HG02840 (cell line): ENCODE results near the gene RNU6-1.

Source experiments
- ATAC-seq: cut with Tn5 transposase; IDR thresholded peaks from one replicate; pipeline ENCODE4 v1.9.1; 2021; ENCODE audit warnings: mild to moderate bottlenecking, moderate library complexity, moderate number of reproducible peaks; ENCODE audit not compliant: unreplicated experiment, low FRiP score

Gene RNU6-1

DNA sequence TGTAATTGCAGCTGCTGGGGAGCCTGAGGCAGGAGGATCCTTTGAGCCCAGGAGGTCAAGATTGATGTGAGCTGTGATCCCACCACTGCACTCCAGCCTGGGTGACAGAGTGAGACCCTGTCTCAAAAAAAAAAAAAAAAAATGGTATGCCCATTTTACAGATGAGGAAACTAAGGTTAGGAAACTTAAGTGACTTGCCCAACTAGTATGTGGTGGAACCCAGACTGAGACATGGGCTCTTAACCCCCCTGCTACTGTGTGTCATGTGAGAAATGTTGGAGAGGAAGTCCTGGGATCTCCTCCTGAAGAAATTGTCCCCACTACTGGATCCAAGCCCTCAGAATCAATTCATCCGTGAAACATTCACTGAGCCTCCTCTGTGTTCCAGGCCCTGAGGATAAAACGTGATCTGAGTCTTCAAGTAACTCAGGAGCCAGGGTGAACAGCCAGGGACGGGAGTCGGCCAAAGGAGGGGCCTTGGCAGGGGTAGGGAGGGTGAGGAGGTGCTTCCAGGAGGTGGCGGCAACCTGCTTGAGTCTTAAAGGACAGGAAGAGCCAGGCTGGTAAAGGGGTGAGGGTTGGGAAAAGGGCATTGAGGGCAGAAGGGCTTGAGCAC, 19.6 kb upstream of the RNU6-1 start:
- no peak for ATAC-seq

DNA sequence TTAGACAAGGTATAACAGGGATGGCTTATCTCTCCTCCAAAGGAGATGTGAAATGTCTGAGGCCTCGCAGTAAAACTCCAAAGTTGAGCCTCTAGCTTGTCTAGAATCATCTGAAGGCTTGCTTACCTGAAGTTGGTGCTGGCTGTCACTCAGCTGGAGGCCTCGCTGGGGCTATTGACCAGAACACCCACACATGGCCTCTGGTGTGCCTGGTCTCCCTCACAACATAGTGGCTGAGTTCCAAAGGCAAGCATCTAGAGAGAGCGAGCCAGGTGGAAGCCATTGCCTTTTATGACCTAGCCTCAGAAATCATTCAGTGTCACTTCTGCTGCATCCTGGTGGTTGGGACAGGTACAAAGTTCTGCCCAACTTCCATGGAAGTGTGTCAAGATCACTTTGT, 17.4 kb upstream of the RNU6-1 start:
- no peak for ATAC-seq

DNA sequence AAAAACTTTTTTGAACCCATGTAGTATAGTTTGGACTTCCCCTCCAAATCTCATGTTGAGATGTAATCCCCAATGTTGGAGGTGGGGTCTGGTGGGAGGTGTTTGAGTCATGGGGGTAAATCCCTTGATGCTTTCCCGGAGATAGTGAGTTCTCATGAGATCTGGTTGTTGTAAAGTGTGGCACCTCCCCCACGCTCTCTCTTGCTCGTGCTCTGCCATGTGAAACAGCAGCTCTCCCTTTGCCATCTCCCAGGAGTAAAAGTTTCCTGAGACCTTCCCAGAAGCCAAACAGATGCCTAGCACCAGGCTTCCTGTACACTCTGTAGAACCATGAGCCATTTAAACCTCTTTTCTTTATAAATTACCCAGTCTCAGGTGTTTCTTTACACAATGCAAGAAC, 16.0 kb upstream of the RNU6-1 start:
- no peak for ATAC-seq

DNA sequence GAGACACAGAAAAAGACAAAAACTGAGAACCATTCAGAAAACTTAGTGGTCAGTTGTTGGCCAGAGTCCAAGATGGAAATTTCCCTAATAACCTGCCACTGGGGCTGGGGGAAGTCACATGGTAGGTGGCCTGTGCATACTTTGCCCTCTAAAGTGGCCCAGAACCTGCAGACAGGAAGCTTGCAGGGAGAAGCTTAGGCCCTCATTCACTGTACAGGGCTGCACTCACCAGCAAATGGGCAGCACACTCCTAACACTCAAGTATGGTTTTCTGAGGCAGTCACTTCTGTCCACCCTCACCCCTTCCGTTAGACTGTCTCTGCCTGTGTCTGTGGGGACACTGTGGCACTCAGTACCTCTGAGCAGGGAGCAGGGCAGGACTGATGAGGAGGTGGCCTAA, 14.5 kb upstream of the RNU6-1 start:
- ATAC-seq, result no peak

DNA sequence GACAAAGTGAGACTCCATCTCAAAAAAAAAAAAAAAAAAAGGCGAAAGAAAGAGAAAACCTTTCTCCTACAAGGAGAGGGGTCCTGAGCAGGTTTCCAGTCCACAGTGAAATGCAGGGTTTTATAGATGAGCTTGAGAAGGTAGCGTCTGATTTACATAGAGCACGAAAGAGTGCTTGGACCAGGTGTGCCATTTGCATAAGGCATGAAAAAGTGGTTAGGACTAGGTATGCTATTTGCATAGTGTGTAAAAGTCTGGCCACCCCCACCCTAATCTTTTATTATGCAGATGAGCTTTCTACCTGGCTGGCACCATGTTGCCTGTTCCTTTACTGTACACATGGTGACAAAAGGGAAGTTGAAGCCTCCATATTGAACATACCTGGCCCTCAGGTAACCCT, 13.6 kb upstream of the RNU6-1 start:
- no peak for ATAC-seq

DNA sequence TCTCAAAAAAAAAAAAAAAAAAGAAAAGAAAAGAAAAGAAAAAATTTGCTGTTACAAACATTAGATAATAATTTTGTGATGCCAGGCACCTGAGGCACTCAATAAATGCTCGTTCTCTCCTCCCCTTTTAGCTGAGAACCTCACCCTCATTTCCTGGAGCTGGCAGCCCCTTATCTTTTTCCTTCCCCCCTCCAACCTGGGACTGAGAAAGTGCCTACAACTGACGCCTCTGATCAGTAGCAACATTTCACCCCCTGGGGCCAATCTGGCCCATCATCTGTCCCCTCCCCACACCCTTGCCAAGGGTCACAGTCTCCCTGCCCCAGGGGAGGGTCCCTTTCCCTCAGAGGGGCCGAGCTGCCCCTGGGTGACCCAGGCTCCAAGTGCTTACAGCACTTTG, 12.6 kb upstream of the RNU6-1 start:
- no peak for ATAC-seq

DNA sequence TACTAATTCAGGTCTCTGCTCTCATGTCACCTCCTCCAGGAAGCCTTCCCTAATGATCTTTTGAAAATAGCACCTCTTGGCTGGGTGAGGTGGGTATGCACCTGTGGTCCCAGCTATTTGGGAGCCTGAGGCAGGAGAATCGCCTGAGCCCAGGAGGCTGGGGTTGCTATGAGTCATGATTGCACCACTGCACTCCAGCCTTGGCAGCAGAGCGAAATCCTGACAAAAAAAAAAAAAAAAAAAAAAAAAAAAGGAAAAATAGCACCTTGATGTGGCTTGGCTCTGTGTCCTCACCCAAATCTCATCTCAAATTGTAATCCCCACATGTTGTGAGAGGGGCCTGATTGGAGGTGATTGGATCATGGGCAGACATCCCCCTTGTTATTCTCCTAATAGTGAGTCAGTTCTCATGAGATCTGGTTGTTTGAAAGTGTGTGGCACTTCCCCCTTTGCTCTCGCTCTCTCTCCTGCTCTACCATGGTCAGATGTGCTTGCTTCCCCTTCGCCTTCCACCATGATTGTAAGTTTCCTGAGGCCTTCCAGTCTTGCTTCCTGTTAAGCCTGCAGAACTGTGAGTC, 11.2 kb upstream of the RNU6-1 start:
- ATAC-seq, result no peak

DNA sequence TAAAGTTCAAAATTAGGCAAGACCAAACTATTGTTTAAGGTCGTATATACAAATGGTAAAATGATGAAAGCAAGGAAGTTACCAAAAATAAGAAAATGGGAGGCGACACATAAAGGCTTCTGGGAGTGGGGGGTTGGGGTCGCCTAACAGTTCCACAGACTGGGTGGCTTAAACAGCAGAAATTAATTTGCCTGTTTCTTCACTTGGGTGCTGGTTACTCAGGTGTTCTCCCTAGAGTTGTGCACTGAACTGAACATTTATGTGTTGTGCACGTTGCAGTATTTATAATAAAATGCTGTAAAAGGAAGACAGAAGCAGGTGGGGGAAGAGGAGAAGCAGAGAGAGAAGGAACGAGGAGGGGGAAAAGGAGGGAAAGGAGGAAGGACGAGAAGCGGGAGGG, 10.5 kb upstream of the RNU6-1 start:
- no peak for ATAC-seq

DNA sequence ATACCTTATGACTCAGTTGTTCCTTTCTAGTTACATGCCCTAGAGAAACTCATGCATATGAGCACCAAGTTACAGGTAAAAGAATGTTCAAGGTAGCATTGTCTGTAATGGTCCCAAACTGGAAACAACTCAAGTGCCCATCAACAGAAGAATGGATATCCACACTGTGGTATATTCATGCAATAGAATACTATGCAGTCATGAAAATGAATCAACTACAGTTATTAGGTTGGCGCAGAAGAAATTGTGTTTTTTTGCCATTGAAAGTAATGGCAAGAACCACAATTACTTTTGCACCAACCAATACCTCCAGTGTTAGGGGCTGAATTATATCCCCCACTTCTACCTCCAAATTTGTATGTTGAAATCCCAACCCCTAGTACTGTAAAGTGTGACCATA, 9.7 kb upstream of the RNU6-1 start:
- ATAC-seq, result no peak

DNA sequence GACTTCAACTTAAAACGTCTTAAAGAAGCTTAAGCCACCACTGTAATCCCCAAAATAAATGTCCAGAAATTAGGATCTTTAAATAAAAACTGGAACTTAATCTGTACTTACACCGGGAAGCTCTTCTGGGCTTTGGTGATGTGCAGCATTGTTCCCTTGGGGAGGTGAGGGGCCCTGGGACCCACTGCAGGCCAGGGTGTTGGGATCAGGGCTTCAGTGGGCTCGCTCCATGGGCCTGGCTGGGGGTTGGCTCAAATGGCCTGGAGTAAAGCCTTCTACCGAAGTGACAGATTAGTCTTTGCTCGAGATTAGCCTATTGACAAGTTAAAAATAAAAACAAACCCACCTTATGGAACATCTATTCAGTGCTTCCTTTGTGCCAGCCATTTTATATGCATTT, 6.1 kb upstream of the RNU6-1 start:
- no peak for ATAC-seq

DNA sequence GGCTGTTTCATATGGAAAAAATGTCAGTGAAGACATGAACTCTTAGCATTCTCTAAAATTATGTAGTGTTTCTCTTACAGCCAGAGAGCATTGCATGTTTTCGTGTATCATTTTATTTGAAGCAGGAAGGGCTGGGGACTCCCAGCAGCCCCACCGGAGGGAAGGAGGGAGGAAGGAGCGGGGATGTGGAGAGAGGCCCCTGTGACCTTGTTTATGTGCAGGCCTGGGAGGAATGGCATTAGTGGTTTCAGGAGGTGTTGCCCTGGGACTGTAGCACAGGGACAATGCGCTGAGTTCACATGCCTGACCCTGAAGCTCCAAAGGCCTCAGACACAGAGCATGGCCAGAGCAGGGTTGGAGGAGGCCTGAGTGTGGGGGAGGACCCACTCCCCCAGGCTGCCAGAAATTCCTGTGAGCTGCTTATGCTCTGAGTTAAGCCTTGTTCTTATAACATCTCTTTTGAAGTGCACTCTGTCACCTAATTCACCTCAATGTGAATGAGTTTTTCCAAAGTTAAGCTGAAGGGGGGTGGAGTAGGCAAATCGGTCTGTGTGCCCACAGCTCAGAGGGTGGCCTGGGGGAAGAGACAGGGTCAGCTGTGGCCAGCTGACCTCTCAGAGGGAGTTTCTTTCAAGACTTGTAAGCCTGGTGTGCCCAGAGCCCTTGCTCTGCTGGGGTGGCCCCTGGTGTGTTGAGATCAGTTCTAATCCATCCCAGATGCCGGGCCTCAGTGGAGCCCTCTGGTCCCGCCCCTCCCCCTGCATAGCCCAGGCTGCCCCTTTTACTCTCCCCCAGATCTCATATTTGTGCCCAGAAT, 3.9 kb upstream of the RNU6-1 start:
- ATAC-seq, result no peak

DNA sequence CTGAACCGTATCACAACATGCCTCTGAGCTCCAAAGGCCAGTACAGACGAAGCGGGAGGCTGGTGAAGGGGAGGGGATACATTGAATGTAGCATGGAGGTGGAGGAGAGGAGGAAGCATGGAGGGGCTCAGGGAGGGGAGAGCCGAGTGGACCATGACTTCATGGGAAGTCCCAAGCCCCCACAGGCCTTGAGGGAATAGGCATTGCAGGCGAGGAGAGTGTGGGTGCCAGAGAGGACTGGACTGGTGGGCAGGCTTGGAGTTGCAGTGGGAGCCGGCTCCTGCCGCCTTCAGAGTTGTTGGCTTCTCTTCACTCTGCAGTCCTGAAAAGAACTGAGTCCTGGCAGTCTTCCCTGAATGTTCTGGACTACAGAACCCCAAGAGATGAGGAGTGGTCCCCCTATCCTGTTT, 3.3 kb upstream of the RNU6-1 start:
- ATAC-seq, result no peak

DNA sequence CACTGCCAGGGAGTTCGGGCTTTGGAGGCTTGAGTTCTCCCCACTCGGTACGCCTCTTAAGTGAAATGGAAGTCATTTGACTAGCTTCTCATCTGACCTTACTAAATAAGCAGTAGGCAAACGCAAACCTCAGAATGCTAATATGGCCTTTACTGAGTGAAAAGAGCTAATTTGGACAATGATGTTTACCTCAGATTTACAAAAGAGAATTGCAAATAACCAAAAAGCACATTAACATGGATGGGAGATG, 1.6 kb upstream of the RNU6-1 start:
- no peak for ATAC-seq

DNA sequence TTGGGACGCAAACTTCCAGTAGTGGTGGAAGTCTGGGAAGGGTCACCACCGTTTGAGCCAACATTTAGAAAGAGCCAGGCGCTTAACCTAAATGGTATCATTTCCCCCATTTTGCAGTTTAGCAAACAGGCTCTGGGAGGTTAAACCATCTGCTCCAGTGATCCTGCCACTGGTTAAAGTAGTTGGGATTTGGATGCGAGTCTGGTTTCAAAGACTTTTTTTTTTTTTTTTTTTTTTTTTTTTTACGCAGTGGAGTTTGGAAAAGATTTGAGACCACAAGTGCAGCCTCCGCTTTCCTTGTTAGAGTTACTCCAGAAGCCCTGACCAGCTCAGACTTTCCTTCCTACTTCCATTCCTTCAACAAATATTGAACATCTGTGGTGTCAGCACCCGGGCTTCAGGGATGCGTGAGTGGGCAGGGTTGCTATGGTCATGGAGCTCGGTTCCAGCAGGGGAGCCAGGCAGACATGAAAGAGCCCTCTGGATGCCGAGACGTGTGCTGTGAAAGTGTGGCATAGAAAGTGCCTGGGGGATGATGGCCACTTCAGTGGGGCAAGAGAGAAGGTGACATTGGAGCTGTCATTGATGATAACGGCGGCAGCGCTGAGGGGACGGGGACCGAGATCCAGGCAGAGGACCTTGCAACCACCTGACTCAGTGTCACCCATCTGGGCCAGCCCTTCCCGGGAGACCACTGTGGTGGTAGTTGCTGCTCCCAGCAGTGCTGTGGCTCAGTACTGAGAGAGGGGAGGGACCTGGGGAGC, 1.1 kb upstream of the RNU6-1 start:
- ATAC-seq, result no peak

DNA sequence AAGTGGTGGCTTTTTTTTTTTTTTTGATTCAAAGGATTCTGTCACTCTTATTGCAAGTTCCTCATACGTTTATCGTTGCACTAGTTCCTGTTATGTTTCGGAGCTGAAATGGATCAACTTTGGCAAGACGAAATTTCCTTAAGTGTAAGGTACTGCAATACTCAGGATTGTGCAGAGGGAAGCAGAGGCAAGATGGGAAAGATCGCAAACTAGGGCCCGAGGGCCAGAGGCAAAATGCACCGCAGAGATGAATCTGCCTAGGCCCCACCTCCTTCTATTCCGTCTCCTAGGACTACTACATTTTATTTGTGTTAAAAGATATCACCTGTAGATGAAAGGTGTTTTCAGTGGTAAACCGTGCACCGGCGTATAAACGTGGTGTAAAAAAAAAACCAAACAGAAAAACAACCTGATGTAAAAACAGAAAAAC, 331 bp downstream of the RNU6-1 start:
- peak; percentile 2 for ATAC-seq

DNA sequence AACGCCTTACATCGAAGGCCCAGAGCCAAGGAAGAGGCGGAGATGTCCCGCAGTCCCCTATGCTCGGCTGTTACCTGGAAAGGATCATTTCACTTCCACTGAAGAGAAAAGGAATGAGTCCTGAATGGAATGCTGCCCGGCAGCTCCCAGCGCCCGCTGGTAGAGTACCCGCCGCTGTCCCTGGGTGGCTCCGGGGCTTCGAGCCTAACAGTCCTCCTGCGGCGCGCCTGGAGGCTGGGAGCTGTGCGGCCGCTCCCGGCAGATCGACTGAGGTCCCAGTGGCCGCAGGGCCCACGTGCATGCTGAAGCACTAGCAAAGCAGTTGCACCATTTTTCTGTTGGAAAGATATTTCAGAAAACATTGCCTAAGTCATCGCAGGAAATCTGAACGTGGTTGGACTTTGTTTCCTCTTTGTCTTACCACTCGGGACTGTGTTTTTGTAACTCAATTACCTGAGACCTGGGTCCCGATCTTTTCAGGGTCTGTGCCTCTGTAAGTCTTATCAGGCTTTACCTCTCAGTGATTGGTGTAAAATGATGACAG, 984 bp downstream of the RNU6-1 start:
- no peak for ATAC-seq

DNA sequence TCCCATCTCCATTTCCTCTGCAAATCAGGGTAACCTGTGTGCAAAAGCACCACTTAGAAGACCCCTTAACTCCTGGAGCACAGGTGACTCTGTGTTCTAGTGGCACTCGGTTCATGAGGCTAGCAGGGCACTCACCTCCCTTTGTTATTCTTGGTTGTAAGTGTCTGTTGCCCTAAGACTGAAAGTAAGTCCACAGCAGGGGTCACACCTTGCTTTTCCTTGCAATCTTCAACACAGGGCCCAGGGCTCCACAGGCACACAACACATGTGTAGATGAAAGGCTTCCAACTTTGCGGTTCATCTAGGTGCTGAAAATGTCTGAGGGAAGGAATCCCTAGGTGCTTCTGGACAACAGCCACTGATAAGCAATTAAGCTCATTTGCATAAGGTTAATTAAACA, 2.9 kb downstream of the RNU6-1 start:
- no peak for ATAC-seq

DNA sequence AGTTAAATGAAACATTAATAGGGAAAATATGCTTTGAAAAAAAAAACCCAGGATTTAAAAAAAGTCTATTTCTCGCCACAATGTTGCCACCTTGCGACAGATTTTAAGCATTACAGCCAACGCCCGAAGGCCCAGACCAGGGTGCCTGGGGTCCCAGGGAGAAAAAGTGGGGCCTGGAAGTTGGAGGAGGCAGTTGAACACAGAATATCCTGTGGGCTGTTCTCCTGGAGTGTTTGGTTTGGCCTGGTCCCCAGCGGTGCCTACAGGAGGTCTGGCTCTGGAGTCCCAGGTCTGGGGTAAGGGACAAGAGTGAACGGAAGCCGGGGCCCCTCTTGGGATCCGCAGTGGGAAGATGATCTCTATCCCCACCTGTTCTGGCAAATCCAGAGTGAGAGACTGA, 3.4 kb downstream of the RNU6-1 start:
- ATAC-seq, result no peak

DNA sequence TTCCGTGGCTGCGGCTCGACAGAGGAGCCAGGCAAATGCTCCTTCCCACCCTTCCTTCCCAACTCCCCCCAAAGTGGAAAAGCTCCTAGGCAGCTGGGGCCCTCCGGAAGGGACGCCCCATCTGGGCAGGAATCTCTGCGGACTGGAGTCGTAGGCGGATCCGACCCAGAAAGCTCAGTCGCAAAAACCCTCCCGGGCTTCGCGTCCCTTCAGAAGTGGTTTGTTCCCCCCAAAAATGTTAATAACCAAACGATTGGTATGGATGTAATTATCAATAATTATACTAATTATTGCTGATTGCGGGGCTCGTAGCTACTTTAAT, 3.8 kb downstream of the RNU6-1 start:
- ATAC-seq, result no peak

DNA sequence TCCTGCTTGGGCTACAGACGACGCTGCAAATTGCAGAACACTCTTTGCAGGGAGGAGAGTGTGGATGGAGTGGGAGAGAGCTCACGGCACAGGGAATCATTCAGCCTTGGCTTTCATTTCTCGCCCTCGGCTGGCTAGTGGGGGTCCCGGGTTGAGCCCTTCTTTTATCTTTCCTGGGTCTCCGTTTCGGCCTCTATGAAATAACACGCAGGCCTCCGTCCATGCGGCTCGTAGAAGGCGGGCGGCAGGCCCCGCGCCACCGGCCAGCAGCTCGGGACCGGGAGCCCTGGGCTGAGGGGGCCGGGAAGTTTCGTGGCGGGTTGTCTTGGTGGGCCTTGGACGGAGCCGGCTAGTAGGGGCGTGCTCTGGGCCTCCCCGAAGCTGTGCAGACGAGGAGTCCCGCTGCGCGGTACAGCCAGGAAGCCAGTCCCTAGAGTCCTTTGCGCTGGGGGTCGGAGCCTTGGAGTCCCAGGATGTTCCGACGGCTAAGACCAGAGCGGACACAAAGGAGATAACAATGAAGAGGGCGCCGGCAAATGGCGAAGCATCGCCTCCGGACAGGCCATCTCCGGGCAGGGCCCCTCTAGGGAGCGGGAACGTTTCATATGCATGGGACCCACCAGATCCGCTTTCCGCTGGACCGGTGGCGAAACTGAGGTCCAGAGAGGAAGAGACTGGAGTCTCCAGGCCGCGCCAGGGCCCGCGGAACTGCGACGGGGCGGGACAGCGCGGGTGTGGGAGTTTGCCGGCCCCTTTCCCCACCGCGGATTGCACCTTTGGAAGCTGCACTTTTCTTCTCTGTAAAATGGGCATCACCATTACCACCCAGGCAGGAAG, 4.3 kb downstream of the RNU6-1 start:
- ATAC-seq, result no peak
